Measurements from ENCODE around the gene ARRB1. TPM values are rescaled to one million over a fixed set of nuclear protein-coding genes. Genes with fewer than 3 reads are reported as not detected.

The ARRB1 gene
- total and polyA plus RNA-seq, 10 donors = 11.6 to 139 (median 78.1) TPM

- Histone ChIP-seq H3K27ac (peak overlapping the region in 1 of 8 donors; percentile 26), H3K9me3 (no peaks in the 10 kb centered on the region), H3K4me3 (no peak overlapping the region), H3K27me3 (replicated peaks in 1 of 7) (no peaks in the 10 kb centered on the region), H3K4me1 (peaks cover 10 to 57% (median 35%) of the 10 kb centered on the region in 6 donors), H3K36me3 (no peaks in the 10 kb centered on the region)
- intact Hi-C loops (cut with DNase I; ENCODE audit: low total_unique reads) = no loop called here
- no peak for DNase-seq
- TF ChIP-seq POLR2AphosphoS5 (IDR thresholded peaks at IDR 0.05) = peak in 1 of 3 donors; percentile 65
- TF ChIP-seq CTCF (IDR thresholded peaks at IDR 0.05 in 8 of 11, conservative IDR thresholded peaks at IDR 0.05 in 3 of 11) = no peak
- no peak for TF ChIP-seq POLR2A (IDR thresholded peaks at IDR 0.05)
- 54 to 80% (median 66%) methylated on average over 2 of the region's 2 CpGs for WGBS, 5 donors
Observed at GRCh38 chr11:75356613-75357012, 5.2 kb upstream of the ARRB1 start.

- WGBS, 5 donors = 73 to 90% (median 82%) methylated on average over 10 of the region's 10 CpGs
- H3K4me3 ChIP-seq = no peak overlapping the region
- H3K4me1 ChIP-seq = peaks cover 10 to 67% (median 42%) of the 10 kb centered on the region in 6 donors
- DNase-seq = peak; percentile 6
- no peaks in the 10 kb centered on the region for H3K9me3 ChIP-seq
- no peaks in the 10 kb centered on the region for H3K27me3 ChIP-seq (replicated peaks in 1 of 7)
- TF ChIP-seq CTCF (IDR thresholded peaks at IDR 0.05 in 8 of 11, conservative IDR thresholded peaks at IDR 0.05 in 3 of 11) (no peak), POLR2AphosphoS5 (IDR thresholded peaks at IDR 0.05) (no peak), POLR2A (IDR thresholded peaks at IDR 0.05) (no peak)
- intact Hi-C loops (cut with DNase I; ENCODE audit: low total_unique reads) = no loop called here
- no peaks in the 10 kb centered on the region for H3K36me3 ChIP-seq
- H3K27ac ChIP-seq = peak overlapping the region in 2 of 8 donors; percentile 26 to 47
Observed at GRCh38 chr11:75355051-75355450, 3.6 kb upstream of the ARRB1 start.

GRCh38 chr11:75352588-75353206 is 1.2 kb upstream of the ARRB1 start:
- Histone ChIP-seq H3K4me1 (peaks cover 27 to 82% (median 63%) of the 10 kb centered on the region in 6 donors), H3K9me3 (no peaks in the 10 kb centered on the region), H3K27me3 (replicated peaks in 1 of 7) (no peaks in the 10 kb centered on the region), H3K27ac (peak overlapping the region; percentile 81 to 96 (median 93)), H3K36me3 (no peaks in the 10 kb centered on the region), H3K4me3 (peak overlapping the region in 7 of 8 donors; percentile 54 to 86 (median 68))
- DNase-seq = peak; percentile 47
- no peak for TF ChIP-seq POLR2AphosphoS5 (IDR thresholded peaks at IDR 0.05)
- TF ChIP-seq CTCF (IDR thresholded peaks at IDR 0.05 in 8 of 11, conservative IDR thresholded peaks at IDR 0.05 in 3 of 11) = no peak
- TF ChIP-seq POLR2A (IDR thresholded peaks at IDR 0.05) = no peak
- intact Hi-C loops (cut with DNase I; ENCODE audit: low total_unique reads) = no loop called here
- WGBS, 5 donors = 10 to 18% (median 15%) methylated on average over 5 of the region's 5 CpGs

- H3K4me1 ChIP-seq = peaks cover 34 to 84% (median 65%) of the 10 kb centered on the region in 6 donors
- no peaks in the 10 kb centered on the region for H3K27me3 ChIP-seq (replicated peaks in 1 of 7)
- peak overlapping the region; percentile 54 to 86 (median 68) for H3K4me3 ChIP-seq
- H3K9me3 ChIP-seq = no peaks in the 10 kb centered on the region
- WGBS, 5 donors = 0 to 1% (median 1%) methylated on average over 17 to 64 of the region's 64 CpGs
- H3K27ac ChIP-seq = peak overlapping the region; percentile 81 to 96 (median 93)
- TF ChIP-seq POLR2AphosphoS5 (IDR thresholded peaks at IDR 0.05) = peak; percentile 72 to 75 (median 75)
- peak in 9 of 11 experiments; percentile 17 to 63 (median 35) for TF ChIP-seq CTCF (IDR thresholded peaks at IDR 0.05 in 8 of 11, conservative IDR thresholded peaks at IDR 0.05 in 3 of 11)
- peak in 1 of 3 donors; percentile 5 for TF ChIP-seq POLR2A (IDR thresholded peaks at IDR 0.05)
- H3K36me3 ChIP-seq = no peaks in the 10 kb centered on the region
- intact Hi-C loops (cut with DNase I; ENCODE audit: low total_unique reads) = no loop called here
- DNase-seq = peak; percentile 93
Observed at GRCh38 chr11:75351791-75352587, 528 bp upstream of the ARRB1 start.

Measured in spleen (tissue), 11 donors.